GM12801 (cell line): ENCODE measurements around the gene C5orf24.
A peak's percentile ranks its signal among the peaks of the same experiment; 100 is the strongest.

Experiments used
- TF ChIP-seq, protein P1 (sequence below): IDR thresholded peaks from one replicate; pipeline ENCODE4 v1.5.1; 2011; ENCODE audit warnings: control low read depth; ENCODE audit not compliant: insufficient read length; ENCODE audit errors: extremely low read depth

C5orf24 gene

DNA sequence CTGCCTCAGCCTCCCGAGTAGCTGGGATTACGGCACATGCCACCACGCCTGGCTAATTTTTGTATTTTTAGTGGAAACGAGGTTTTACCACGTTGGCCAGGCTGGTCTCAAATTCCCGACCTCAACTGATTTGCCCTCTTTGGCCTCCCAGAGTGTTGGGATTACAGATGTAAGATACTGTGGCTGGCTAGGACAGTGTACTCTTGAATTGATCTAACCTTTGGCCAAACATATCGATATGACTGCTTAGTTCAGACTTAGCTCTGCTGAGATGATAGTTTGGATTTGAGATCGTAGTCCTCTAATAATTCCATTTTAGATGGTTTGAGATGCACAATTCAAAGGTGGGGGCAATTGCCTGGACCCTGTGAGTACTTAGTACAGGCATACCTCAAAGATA, 43.6 kb downstream of the C5orf24 start:
- TF ChIP-seq, protein P1, sequence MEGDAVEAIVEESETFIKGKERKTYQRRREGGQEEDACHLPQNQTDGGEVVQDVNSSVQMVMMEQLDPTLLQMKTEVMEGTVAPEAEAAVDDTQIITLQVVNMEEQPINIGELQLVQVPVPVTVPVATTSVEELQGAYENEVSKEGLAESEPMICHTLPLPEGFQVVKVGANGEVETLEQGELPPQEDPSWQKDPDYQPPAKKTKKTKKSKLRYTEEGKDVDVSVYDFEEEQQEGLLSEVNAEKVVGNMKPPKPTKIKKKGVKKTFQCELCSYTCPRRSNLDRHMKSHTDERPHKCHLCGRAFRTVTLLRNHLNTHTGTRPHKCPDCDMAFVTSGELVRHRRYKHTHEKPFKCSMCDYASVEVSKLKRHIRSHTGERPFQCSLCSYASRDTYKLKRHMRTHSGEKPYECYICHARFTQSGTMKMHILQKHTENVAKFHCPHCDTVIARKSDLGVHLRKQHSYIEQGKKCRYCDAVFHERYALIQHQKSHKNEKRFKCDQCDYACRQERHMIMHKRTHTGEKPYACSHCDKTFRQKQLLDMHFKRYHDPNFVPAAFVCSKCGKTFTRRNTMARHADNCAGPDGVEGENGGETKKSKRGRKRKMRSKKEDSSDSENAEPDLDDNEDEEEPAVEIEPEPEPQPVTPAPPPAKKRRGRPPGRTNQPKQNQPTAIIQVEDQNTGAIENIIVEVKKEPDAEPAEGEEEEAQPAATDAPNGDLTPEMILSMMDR: no peak

DNA sequence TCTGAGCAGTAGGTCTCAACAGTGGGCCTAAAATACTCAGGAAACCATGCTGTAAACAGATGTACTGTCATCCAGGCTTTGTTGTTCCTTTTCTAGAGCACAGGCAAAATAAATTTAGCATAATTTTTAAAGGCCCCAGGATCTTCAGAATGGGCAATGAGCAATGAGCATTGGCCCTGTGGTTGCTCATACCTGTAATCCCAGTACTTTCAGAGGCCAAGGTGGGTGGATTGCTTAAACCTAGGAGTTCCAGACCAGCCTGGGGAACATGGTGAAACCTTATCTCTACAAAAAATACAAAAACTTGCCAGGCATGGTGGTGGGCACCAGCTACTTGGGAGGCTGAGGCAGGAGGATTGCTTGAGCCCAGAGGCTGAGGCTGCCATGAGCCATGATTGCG, 45.7 kb downstream of the C5orf24 start:
- TF ChIP-seq, protein P1: no peak

DNA sequence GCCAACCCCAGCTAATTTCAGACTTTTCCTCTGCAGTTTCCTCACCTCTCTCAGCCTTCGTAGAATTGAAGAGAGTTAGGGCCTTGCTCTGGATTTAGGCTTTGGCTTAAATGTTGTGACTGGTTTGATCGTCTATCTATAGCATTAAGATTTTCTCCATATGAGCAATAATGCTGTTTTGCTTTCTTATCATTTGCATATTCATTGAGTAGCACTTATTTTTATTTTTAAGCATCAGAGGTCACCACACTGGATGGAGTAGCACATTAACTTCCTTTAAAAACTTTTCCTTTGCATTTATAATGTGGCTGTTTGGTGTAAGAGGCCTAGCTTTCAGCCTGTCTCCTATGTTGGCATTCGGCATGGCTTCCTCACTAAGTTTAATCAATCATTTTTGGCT, 46.5 kb downstream of the C5orf24 start:
- TF ChIP-seq, protein P1: no peak

DNA sequence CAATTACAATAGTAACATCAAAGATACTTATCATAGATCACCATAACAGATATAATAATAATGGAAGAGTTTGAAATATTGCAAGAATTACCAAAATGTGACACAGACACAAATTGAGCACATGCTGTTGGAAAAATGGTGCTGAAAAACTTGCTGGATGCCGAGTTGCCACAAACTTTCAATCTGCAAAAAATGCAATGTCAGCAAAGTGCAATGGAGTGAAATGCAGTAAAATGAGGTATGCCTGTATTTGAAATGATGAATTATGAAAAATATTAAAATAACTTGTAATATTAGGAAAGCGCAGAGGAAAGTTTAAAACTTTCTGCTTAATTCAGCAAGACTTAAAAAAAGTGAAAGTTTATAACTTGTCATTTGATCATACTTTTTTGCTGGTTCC, 47.2 kb downstream of the C5orf24 start:
- TF ChIP-seq, protein P1: no peak

DNA sequence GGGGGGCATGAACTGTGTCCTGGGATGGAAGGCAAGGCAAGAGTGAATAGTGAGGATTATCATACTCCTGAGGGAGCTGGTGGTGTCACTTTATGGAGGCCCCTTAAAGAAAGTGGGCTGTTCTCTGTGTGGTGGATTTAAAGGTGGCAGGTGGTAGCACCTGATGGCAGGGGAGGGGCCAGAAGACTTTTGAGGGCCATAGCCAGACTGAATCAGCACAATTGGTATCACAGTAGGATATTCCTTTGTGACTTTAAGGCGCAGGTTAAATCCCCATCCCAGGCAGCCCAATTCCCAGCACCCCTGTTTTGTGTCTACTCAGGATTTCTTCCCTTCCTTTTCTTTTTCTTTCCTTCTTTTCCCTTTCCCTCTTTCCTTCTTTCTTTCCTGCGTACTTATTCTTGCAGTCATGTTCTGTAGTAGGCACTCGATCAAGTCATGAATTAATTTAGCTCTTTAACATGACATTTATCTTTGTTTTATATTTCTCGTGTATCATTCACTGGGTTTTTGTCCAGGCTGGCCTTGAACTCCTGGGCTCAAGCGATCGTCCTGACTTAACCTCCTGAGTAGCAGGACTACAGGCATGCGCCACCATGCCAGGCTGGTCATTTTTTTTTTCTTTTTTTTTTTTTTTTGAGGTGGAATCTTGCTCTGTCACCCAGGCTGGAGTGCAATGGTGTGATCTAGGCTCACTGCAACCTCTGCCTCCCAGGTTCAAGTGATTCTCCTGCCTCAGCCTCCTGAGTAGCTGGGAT, 48.2 kb downstream of the C5orf24 start:
- TF ChIP-seq, protein P1: no peak

DNA sequence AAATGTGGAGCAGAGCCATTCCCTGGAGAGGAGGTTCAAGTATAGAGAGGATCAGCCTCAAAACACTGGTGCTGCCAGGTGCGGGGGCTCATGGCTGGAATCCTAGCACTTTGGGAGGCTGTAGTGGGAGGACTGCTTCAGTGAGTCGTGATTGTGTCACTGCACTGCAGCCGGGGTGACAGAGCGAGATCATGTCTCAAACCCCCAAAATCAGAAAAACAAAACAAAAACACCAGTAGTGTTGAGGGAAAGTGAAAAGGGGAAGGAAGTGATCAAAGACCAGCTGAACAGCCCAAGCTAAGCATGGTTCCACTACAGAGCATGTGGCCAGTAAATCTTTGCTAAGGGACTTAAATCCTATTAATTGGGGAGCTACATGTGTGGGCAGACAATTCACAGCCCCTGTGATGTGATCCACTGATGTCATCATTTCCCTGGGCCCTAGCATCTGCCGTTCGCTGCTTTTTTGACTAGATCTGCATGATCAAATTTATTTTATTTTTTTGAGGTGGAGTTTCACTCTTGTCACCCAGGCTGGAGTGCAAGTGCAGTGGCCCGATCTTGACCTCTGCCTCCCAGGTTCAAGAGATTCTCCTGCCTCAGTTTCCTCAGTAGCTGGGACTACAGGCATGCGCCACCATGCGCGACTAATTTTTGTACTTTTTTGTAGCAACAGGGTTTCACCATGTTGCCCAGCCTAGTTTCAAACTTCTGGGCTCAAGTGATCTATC, 56.5 kb downstream of the C5orf24 start:
- TF ChIP-seq, protein P1: no peak

DNA sequence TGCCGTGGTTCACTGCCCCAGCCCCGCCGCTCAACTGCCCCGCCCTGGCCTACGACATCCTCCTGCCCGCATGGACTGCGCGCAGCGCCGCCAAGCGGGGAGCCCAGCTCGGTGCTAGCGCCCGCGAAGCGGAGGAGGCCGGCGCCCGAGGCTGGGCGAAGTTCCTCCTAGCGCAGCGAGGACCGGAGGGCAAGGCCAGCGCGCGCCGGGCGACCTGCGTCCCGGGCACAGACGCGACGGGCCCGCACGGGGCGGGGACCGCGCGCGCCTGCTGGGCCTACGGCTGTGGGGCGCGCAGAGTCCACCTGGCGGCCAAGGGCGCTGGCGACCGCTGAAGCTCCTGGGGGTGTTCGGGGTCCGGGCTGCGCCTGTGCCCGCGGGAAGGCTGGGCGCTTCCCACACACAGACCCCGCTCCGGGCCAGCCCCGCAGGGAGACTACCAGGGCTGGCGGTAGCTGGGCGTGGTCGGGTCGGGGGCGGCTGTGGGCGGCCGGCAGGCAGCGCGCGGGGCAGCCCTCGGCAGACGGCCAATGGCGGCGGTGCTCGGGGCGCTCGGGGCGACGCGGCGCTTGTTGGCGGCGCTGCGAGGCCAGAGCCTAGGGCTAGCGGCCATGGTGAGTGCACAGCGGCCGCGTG, 59.0 kb downstream of the C5orf24 start, which contains the start of gene PCBD2:
Gene PCBD2 (plus strand): TSS at position 522 of the 636 bp plus-strand sequence. CDS start 9 bp downstream, at position 531.
- TF ChIP-seq, protein P1: peak; percentile 29
